H1 (cell line): ENCODE measurements around the gene NUP88.

Source experiments
- EZH2 ChIP-seq: fragments of 200-600 bp; sonication (generic); IDR thresholded peaks from 2 replicates; pipeline ENCODE4 v1.7.1; 2012; ENCODE audit warnings: low read depth, mild to moderate bottlenecking, moderate library complexity, low read length, inconsistent platforms; ENCODE audit not compliant: severe bottlenecking
- TF ChIP-seq, protein P1 (sequence below): fragments of 300-600 bp; sonication (generic); IDR thresholded peaks from 2 replicates; pipeline ENCODE4 v1.7.1; 2012; ENCODE audit warnings: low read length, moderate library complexity, mild to moderate bottlenecking, inconsistent platforms; ENCODE audit not compliant: insufficient replicate concordance

DNA sequence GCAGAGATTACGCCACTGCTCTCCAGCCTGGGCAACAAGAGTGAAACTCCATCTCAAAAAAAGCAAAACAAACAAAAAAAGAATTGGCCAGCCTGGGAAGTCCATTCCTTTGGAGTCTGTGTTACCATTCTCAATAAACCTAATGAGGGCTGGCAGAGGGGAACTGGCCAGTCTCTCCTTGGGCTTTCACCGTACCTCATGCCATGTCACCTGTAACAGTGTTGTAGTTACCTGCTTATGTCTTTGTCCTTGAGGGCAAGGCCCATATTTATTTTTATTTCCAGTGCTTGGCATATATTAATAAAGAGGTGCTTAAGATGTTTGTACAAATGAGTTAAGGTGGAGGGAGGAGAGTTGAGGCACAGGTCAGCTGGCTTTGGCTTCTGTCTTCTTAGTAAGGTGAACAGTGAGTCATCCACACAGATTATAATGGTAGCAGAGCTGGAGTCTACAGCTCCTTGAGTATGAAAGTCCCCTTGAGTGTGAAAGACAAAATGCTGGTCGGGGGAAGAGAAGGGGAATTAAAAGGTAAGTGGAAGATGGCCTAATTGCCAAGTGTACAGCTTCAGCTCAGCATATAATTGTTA, 11.0 kb upstream of the NUP88 start:
- TF ChIP-seq, protein P1, sequence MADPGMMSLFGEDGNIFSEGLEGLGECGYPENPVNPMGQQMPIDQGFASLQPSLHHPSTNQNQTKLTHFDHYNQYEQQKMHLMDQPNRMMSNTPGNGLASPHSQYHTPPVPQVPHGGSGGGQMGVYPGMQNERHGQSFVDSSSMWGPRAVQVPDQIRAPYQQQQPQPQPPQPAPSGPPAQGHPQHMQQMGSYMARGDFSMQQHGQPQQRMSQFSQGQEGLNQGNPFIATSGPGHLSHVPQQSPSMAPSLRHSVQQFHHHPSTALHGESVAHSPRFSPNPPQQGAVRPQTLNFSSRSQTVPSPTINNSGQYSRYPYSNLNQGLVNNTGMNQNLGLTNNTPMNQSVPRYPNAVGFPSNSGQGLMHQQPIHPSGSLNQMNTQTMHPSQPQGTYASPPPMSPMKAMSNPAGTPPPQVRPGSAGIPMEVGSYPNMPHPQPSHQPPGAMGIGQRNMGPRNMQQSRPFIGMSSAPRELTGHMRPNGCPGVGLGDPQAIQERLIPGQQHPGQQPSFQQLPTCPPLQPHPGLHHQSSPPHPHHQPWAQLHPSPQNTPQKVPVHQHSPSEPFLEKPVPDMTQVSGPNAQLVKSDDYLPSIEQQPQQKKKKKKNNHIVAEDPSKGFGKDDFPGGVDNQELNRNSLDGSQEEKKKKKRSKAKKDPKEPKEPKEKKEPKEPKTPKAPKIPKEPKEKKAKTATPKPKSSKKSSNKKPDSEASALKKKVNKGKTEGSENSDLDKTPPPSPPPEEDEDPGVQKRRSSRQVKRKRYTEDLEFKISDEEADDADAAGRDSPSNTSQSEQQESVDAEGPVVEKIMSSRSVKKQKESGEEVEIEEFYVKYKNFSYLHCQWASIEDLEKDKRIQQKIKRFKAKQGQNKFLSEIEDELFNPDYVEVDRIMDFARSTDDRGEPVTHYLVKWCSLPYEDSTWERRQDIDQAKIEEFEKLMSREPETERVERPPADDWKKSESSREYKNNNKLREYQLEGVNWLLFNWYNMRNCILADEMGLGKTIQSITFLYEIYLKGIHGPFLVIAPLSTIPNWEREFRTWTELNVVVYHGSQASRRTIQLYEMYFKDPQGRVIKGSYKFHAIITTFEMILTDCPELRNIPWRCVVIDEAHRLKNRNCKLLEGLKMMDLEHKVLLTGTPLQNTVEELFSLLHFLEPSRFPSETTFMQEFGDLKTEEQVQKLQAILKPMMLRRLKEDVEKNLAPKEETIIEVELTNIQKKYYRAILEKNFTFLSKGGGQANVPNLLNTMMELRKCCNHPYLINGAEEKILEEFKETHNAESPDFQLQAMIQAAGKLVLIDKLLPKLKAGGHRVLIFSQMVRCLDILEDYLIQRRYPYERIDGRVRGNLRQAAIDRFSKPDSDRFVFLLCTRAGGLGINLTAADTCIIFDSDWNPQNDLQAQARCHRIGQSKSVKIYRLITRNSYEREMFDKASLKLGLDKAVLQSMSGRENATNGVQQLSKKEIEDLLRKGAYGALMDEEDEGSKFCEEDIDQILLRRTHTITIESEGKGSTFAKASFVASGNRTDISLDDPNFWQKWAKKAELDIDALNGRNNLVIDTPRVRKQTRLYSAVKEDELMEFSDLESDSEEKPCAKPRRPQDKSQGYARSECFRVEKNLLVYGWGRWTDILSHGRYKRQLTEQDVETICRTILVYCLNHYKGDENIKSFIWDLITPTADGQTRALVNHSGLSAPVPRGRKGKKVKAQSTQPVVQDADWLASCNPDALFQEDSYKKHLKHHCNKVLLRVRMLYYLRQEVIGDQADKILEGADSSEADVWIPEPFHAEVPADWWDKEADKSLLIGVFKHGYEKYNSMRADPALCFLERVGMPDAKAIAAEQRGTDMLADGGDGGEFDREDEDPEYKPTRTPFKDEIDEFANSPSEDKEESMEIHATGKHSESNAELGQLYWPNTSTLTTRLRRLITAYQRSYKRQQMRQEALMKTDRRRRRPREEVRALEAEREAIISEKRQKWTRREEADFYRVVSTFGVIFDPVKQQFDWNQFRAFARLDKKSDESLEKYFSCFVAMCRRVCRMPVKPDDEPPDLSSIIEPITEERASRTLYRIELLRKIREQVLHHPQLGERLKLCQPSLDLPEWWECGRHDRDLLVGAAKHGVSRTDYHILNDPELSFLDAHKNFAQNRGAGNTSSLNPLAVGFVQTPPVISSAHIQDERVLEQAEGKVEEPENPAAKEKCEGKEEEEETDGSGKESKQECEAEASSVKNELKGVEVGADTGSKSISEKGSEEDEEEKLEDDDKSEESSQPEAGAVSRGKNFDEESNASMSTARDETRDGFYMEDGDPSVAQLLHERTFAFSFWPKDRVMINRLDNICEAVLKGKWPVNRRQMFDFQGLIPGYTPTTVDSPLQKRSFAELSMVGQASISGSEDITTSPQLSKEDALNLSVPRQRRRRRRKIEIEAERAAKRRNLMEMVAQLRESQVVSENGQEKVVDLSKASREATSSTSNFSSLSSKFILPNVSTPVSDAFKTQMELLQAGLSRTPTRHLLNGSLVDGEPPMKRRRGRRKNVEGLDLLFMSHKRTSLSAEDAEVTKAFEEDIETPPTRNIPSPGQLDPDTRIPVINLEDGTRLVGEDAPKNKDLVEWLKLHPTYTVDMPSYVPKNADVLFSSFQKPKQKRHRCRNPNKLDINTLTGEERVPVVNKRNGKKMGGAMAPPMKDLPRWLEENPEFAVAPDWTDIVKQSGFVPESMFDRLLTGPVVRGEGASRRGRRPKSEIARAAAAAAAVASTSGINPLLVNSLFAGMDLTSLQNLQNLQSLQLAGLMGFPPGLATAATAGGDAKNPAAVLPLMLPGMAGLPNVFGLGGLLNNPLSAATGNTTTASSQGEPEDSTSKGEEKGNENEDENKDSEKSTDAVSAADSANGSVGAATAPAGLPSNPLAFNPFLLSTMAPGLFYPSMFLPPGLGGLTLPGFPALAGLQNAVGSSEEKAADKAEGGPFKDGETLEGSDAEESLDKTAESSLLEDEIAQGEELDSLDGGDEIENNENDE, result no peak
- no peak for TF ChIP-seq EZH2
